Uterus (tissue), 4 donors: ENCODE measurements around the gene CACNA1C. TPM values are rescaled to one million over a fixed set of nuclear protein-coding genes. Genes with fewer than 3 reads are reported as not detected.

ENCODE experiments used
- DNase-seq, 2 donors: peaks; one replicate each; pipeline ENCODE4 v3.0.0-alpha.2; 2019 to 2020
- H3K27ac ChIP-seq, 2 donors: fragments of 200-600 bp; sonication (generic); 1 replicate in 1 of 2; 2 replicates in 1 of 2; pipeline ENCODE4 v1.5.1; 2016 to 2018
- H3K27me3 ChIP-seq, 2 donors: fragments of 200-600 bp; sonication (generic); one replicate each; pipeline ENCODE4 v1.5.1; 2018 to 2019; ENCODE audit warnings: control low read depth in 1 of 2
- H3K36me3 ChIP-seq, 2 donors: fragments of 200-600 bp; sonication (generic); one replicate each; pipeline ENCODE4 v1.5.1; 2019; ENCODE audit warnings: control low read depth in 1 of 2
- H3K4me1 ChIP-seq, 2 donors: fragments of 200-600 bp; sonication (generic); one replicate each; pipeline ENCODE4 v1.5.1; 2018 to 2019; ENCODE audit warnings: control low read depth in 1 of 2
- H3K4me3 ChIP-seq, 2 donors: fragments of 200-600 bp; sonication (generic); 1 replicate in 1 of 2; 2 replicates in 1 of 2; pipeline ENCODE4 v1.5.1; 2018 to 2019; ENCODE audit warnings: mild to moderate bottlenecking in 1 of 2
- H3K9me3 ChIP-seq, 2 donors: fragments of 200-600 bp; sonication (generic); one replicate each; pipeline ENCODE4 v1.5.1; 2019; ENCODE audit warnings: control low read depth in 1 of 2
- CTCF ChIP-seq, 4 experiments: fragments of 200-600 bp in 2 of 4; fragments of 450-650 bp in 2 of 4; sonication (generic) in 2 of 4; IDR thresholded peaks; one replicate each; pipeline ENCODE4 v1.5.1; 2016 to 2019; ENCODE audit warnings: antibody characterized with exemption in 4 of 4, mild to moderate bottlenecking in 2 of 4, moderate library complexity in 1 of 4
- POLR2A ChIP-seq, 2 donors: fragments of 450-650 bp; IDR thresholded peaks; one replicate each; pipeline ENCODE4 v1.6.1; 2016; ENCODE audit warnings: antibody characterized with exemption in 2 of 2, mild to moderate bottlenecking in 1 of 2, moderate library complexity in 1 of 2
- intact Hi-C: fragments of 100-400 bp; cut with DNase I; formaldehyde crosslinking; loops from one replicate; pipeline ENCODE4 v1.15.1; 2023; ENCODE audit warnings: low total_unique reads
- total RNA-seq, 4 donors: library from RNA; depleted of rRNA in 3 of 4; stranded (reverse); fragments of >200 nt in 3 of 4; gene quantifications; one replicate each; pipeline versions ENCODE4 v1.1.0 to v1.2.4, GENCODE V29; 2014 to 2023
- donor health status: DM: yes; HTN: yes; CAD: no.

Gene CACNA1C
- total RNA-seq, 4 donors from 2014 or later = 15.9 to 121 (median 32.1) TPM

- H3K9me3 ChIP-seq = no peaks in the 10 kb centered on the region
- no peaks in the 10 kb centered on the region for H3K36me3 ChIP-seq
- H3K27me3 ChIP-seq = no peaks in the 10 kb centered on the region
- no peak overlapping the region for H3K4me3 ChIP-seq
- intact Hi-C loops = no loop called here
- DNase-seq = peak in 1 of 2 donors; percentile 9
- H3K27ac ChIP-seq = no peak overlapping the region
- no peaks in the 10 kb centered on the region for H3K4me1 ChIP-seq
- TF ChIP-seq CTCF (IDR thresholded peaks at IDR 0.05) (no peak), POLR2A (IDR thresholded peaks at IDR 0.05) (no peak)
These were observed 624.5 kb downstream of the CACNA1C start for GRCh38 chr12:2677142-2677880.

- H3K4me1 ChIP-seq = no peaks in the 10 kb centered on the region
- intact Hi-C loops = no loop called here
- peak in 1 of 2 donors; percentile 1 for DNase-seq
- no peaks in the 10 kb centered on the region for H3K27me3 ChIP-seq
- H3K4me3 ChIP-seq = no peak overlapping the region
- H3K36me3 ChIP-seq = no peaks in the 10 kb centered on the region
- no peaks in the 10 kb centered on the region for H3K9me3 ChIP-seq
- TF ChIP-seq CTCF (IDR thresholded peaks at IDR 0.05) (no peak), POLR2A (IDR thresholded peaks at IDR 0.05) (no peak)
- H3K27ac ChIP-seq = no peak overlapping the region
These were observed 625.6 kb downstream of the CACNA1C start for GRCh38 chr12:2678426-2678825.

- TF ChIP-seq POLR2A (IDR thresholded peaks at IDR 0.05) = no peak
- TF ChIP-seq CTCF (IDR thresholded peaks at IDR 0.05) = no peak
- Histone ChIP-seq H3K27me3 (no peaks in the 10 kb centered on the region), H3K27ac (no peak overlapping the region), H3K36me3 (no peaks in the 10 kb centered on the region), H3K4me3 (no peak overlapping the region), H3K9me3 (no peaks in the 10 kb centered on the region), H3K4me1 (no peaks in the 10 kb centered on the region)
- intact Hi-C loops = no loop called here
- DNase-seq = peak in 1 of 2 donors; percentile 13
These were observed 626.5 kb downstream of the CACNA1C start for GRCh38 chr12:2679068-2679815.

- TF ChIP-seq CTCF (IDR thresholded peaks at IDR 0.05) (no peak), POLR2A (IDR thresholded peaks at IDR 0.05) (no peak)
- DNase-seq = peak in 1 of 2 donors; percentile 8
- intact Hi-C loops = no loop called here
- H3K36me3 ChIP-seq = no peaks in the 10 kb centered on the region
- H3K9me3 ChIP-seq = no peaks in the 10 kb centered on the region
- no peaks in the 10 kb centered on the region for H3K4me1 ChIP-seq
- H3K4me3 ChIP-seq = no peak overlapping the region
- no peak overlapping the region for H3K27ac ChIP-seq
- no peaks in the 10 kb centered on the region for H3K27me3 ChIP-seq
These were observed 627.3 kb downstream of the CACNA1C start for GRCh38 chr12:2679816-2680675.
